Measurements from ENCODE around the gene ASH1L. TPM values are rescaled to one million over a fixed set of nuclear protein-coding genes. Genes with fewer than 3 reads are reported as not detected.
"Not testable (repeated sequence)": the region's sequence is repeated elsewhere in the genome, so short reads cannot be mapped to it uniquely, and the experiment has no call there.

Gene ASH1L
- total RNA-seq, 1 donor from 2014 or later, result 39.5 TPM

DNA sequence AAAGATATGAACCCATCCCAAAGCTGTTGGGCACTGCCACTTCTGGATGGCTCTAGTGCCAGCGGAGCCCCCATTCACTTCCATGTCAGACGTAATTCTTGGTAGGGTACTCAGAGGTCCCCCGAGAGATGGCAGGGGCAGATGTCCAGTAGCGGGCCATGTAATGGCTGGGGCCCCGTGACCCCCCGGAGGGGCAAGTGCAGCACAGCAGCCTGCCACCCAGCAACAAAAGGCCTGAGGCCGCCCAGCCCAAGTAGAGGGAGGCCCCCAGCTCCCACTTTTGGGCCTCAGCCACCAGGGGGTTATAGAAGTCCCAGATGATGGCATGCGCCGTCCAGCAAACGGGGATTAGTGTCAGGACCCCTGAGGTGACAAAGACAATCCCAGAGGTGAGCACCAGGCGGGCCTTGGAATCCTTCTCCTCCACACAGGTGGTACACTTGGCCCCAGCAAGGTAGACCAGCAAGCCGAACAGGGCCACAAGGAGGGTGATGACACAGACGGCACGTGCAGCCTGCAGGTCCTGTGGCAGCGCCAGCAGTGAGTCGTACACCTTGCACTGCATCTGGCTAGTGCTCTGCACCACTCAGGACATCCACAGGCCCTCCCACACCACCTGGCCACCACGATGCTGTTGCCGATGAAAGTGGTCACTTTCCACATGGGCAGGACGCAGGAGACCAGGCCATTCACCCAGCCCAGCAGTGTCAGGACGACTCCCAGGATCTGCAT, 28.1 kb upstream of the ASH1L start:
- not testable (repeated sequence) for H3K36me3 Mint-ChIP-seq (ENCODE audit: low read depth); H3K27me3 Mint-ChIP-seq (ENCODE audit: low read depth); H3K27ac Mint-ChIP-seq; H3K4me3 Mint-ChIP-seq (ENCODE audit: low read depth); H3K9me3 Mint-ChIP-seq; H3K4me1 Mint-ChIP-seq (ENCODE audit: low read depth); DNase-seq (ENCODE audit: low spot score)
- intact Hi-C loops (cut with micrococcal nuclease), result loop anchor here (5.0 kb wide), 1 partner anchor 338 kb away; no protein-coding TSS in a partner anchor

DNA sequence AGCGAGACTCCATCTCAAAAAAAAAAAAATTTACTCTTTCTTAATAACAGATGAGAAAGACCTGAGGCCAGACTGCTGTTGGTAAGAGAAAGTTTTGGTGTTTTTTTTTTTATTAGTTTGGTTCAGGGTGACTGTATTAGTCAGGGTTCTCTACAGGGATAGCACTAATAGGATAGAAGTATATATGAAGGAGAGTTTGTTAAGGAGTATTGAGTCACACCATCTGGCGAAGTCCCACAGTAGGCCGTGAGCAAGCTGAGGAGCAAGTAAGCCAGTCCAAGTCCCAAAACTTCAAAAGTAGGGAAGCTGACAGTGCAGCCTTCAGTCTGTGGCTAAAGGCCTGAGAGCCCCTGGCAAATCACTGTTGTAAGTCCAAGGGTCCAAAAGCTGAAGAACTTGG, 26.7 kb upstream of the ASH1L start:
- DNase-seq (ENCODE audit: low spot score), result not testable (repeated sequence)

DNA sequence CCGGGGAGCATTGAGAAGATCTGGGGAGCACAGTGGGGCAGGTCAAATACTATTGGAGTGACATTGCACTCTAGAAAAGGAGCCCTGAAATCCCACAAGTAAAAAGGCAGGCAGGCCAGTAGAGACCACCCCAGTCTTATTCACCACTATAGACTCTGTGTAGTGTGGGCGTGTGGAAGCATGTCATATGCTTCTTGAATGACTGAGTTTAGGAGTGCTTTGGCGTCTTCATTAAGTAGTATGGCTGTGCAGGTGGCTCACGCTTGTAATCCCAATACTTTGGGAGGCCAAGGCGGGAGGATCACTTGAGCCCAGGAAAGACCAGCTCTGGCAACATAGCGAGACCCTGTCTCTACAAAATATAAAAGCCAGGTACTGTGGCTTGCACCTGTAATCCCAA, 21.2 kb upstream of the ASH1L start:
- H3K27ac Mint-ChIP-seq; H3K4me1 Mint-ChIP-seq (ENCODE audit: low read depth); H3K4me3 Mint-ChIP-seq (ENCODE audit: low read depth); DNase-seq (ENCODE audit: low spot score); H3K27me3 Mint-ChIP-seq (ENCODE audit: low read depth); intact Hi-C loops (cut with micrococcal nuclease); H3K9me3 Mint-ChIP-seq; H3K36me3 Mint-ChIP-seq (ENCODE audit: low read depth): not testable (repeated sequence)

More for the DNA sequence above, 26.7 kb upstream of the ASH1L start:
- H3K9me3 Mint-ChIP-seq; intact Hi-C loops (cut with micrococcal nuclease); H3K4me1 Mint-ChIP-seq (ENCODE audit: low read depth); H3K4me3 Mint-ChIP-seq (ENCODE audit: low read depth); H3K27ac Mint-ChIP-seq; H3K27me3 Mint-ChIP-seq (ENCODE audit: low read depth); H3K36me3 Mint-ChIP-seq (ENCODE audit: low read depth): not testable (repeated sequence)

DNA sequence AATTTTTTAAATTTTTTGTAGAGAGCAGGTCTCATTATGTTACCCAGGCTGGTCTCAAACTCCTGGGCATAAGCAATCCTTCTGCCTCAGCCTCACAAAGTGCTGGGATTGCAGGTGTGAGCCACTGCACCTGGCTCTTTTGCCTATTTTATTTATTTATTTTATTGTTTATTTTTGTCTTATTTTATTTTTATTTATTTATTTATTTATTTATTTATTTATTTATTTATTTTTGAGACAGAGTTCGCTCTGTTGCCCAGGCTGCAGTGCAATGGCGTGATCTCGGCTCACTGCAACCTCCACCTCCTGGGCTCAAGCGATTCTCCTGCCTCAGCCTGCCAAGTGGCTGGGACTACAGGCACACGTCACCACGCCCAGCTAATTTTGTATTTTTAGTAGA, 13.0 kb upstream of the ASH1L start:
- peaks cover 10% of the 10 kb centered on the region for H3K36me3 Mint-ChIP-seq (ENCODE audit: low read depth)
- H3K27ac Mint-ChIP-seq; H3K4me3 Mint-ChIP-seq (ENCODE audit: low read depth); H3K27me3 Mint-ChIP-seq (ENCODE audit: low read depth); intact Hi-C loops (cut with micrococcal nuclease); H3K9me3 Mint-ChIP-seq; DNase-seq (ENCODE audit: low spot score); H3K4me1 Mint-ChIP-seq (ENCODE audit: low read depth): not testable (repeated sequence)

DNA sequence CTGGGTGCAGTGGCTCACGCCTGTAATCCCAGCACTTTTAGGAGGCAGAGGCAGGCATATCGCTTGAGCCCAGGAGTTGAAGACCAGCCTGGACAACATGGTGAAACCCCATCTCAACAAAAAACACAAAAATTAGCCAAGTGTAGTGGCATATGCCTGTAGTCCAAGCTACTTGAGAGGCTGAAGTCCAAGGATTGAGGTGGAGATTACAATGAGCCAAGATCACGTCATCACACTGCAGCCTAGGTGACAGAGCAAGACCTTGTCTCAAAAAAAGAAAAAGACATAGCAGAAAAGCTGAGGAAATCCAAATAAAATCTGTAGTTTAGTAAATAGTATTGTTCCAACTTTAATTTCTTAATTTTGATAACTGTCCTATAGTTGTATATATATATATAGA, 11.5 kb upstream of the ASH1L start:
- H3K27ac Mint-ChIP-seq, result no peak overlapping the region
- intact Hi-C loops (cut with micrococcal nuclease), result no loop called here
- H3K9me3 Mint-ChIP-seq, result no peaks in the 10 kb centered on the region
- H3K36me3 Mint-ChIP-seq (ENCODE audit: low read depth), result peaks cover 22% of the 10 kb centered on the region
- peaks cover 8% of the 10 kb centered on the region for H3K4me1 Mint-ChIP-seq (ENCODE audit: low read depth)
- no peaks in the 10 kb centered on the region for H3K27me3 Mint-ChIP-seq (ENCODE audit: low read depth)
- DNase-seq (ENCODE audit: low spot score), result no peak
- H3K4me3 Mint-ChIP-seq (ENCODE audit: low read depth), result no peak overlapping the region

DNA sequence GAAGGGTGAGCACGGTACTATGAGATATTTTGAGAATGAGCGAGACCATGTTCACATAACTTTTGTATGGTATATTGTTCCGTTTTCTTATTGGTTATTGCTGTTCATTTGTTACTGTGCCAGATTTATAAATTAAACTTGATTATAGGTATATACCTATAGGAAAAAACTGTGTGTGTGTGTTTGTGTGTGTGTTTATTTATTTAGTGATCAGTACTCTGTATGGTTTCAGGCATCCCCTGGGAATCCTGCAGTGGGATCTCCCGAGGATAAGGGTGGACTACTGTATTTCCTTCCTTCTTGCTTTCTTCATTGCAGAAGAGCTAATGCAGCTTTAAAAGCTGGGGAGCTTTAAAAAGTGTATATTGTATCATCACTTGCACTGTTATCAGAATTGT, 8.0 kb upstream of the ASH1L start:
- intact Hi-C loops (cut with micrococcal nuclease), result no loop called here
- Mint-ChIP-seq H3K9me3 (no peaks in the 10 kb centered on the region), H3K27ac (no peak overlapping the region), H3K27me3 (ENCODE audit: low read depth) (no peaks in the 10 kb centered on the region), H3K4me3 (ENCODE audit: low read depth) (no peak overlapping the region), H3K4me1 (ENCODE audit: low read depth) (peaks cover 10% of the 10 kb centered on the region), H3K36me3 (ENCODE audit: low read depth) (peaks cover 29% of the 10 kb centered on the region)
- no peak for DNase-seq (ENCODE audit: low spot score)

DNA sequence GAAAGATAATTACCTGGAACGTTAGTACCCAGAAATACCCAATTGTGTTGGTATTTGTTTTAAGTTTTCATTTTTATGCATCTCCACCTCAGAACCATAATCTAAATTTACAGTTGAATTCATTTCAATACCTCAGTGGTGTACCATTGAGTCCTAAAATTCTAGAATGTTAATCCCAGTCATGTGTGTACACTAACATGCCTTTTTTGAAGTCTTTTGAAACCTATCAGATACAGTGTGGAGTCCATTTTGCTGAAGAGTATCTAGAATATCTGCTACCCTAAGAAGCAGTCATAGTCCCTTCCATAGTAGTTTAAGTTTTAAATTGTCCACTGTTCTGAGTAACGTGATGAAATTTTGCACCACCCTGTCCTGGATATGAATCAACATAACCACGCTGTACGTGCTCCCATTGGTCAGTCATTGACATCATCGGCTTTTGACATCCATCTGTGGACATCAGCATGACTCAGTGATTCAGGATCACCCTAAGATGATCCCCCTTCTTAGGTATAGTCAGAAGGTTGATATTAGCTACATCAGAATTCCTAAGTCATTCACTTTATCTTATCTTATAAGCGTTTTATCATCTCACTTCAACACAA, 7.5 kb upstream of the ASH1L start:
- peaks cover 31% of the 10 kb centered on the region for H3K36me3 Mint-ChIP-seq (ENCODE audit: low read depth)
- intact Hi-C loops (cut with micrococcal nuclease), result no loop called here
- no peaks in the 10 kb centered on the region for H3K9me3 Mint-ChIP-seq
- peaks cover 7% of the 10 kb centered on the region for H3K4me1 Mint-ChIP-seq (ENCODE audit: low read depth)
- H3K4me3 Mint-ChIP-seq (ENCODE audit: low read depth), result no peak overlapping the region
- no peak for DNase-seq (ENCODE audit: low spot score)
- no peak overlapping the region for H3K27ac Mint-ChIP-seq
- no peaks in the 10 kb centered on the region for H3K27me3 Mint-ChIP-seq (ENCODE audit: low read depth)

DNA sequence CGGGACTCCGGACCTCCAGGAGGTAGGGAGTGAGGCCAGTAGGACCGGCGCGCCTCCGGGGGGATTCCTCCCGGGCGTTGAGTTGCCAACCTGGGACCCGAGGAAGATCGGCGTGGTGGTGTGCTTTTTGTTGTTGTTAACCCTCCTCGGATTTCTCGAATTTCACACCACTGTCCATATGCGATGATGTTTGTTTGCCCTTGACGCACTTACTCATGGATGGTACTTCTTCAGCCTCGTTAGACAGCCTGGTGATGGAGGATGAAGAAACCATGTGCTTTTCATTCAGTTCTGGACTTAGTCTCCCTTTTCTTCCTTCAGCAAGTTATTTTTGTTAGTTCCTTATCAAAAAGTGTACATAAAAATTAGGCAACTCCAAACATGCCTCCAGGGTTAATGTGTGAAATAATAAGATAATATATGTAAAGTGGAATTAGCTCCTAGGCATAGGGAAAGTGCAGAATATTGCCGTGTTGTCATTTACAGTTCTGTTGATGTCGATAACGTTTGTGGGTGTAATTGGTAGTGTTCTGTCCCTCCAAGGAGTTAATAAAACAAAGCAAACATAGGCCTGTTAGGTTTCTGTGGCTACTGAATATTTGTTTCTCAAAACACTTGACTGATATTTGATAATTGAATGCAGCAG, 897 bp upstream of the ASH1L start:
- not testable (repeated sequence) for H3K9me3 Mint-ChIP-seq; H3K27me3 Mint-ChIP-seq (ENCODE audit: low read depth); DNase-seq (ENCODE audit: low spot score)
- H3K27ac Mint-ChIP-seq, result peak overlapping the region; percentile 99
- H3K4me1 Mint-ChIP-seq (ENCODE audit: low read depth), result peaks cover 19% of the 10 kb centered on the region
- intact Hi-C loops (cut with micrococcal nuclease), result loop anchor here (1.0 to 2.0 kb wide), 2 partner anchors 27 to 125 kb away; partner anchors contain the start of genes DAP3 and YY1AP1
- H3K4me3 Mint-ChIP-seq (ENCODE audit: low read depth), result peak overlapping the region; percentile 99
- H3K36me3 Mint-ChIP-seq (ENCODE audit: low read depth), result peaks cover 31% of the 10 kb centered on the region

DNA sequence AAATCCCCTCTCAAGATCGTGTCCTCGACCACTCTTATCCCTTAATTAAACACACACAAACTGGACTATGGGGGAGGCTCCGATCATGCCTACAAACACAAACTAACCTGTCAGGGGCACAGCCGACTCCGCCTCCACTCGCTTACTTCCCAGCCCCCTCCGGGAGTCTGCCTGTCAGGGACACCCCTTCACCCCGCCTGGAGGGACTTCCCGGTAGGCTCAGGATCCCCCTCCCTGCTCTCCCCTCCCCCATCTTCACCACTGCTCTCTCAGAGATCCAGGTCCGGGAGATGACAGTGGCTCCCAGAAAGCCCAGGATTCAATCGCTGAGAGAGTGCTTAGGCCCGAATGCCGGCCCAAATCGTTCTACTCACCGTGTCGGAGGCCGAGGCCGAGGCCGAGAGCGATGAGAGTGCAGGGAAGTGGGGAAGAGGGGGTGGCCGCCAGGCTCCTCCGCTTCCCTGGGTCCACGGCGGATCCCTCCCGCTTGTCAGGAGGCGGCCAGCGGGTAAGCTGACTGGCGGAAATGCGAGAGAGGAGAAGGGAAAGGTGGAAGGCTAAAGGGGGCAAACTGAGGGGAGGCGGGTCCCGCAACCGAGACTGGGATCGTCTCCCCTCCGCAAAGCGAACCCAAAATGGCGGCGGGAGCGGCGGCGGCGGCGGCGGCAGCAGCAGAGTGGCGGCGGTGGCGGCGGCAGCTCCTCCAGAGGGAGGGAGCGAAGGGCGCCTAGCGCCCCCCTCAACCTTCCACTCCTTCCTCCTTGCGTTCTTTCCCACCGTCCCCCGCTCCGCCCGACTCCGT, 623 bp downstream of the ASH1L start:
- H3K9me3 Mint-ChIP-seq; H3K27me3 Mint-ChIP-seq (ENCODE audit: low read depth): not testable (repeated sequence)
- intact Hi-C loops (cut with micrococcal nuclease), result loop anchor here (2.0 kb wide), 1 partner anchor 127 kb away; the partner anchor contains the start of genes DAP3 and YY1AP1
- H3K36me3 Mint-ChIP-seq (ENCODE audit: low read depth), result peaks cover 35% of the 10 kb centered on the region
- DNase-seq (ENCODE audit: low spot score), result peak; percentile 50
- H3K4me3 Mint-ChIP-seq (ENCODE audit: low read depth), result peak overlapping the region; percentile 99
- H3K4me1 Mint-ChIP-seq (ENCODE audit: low read depth), result peaks cover 22% of the 10 kb centered on the region
- H3K27ac Mint-ChIP-seq, result peak overlapping the region; percentile 99

DNA sequence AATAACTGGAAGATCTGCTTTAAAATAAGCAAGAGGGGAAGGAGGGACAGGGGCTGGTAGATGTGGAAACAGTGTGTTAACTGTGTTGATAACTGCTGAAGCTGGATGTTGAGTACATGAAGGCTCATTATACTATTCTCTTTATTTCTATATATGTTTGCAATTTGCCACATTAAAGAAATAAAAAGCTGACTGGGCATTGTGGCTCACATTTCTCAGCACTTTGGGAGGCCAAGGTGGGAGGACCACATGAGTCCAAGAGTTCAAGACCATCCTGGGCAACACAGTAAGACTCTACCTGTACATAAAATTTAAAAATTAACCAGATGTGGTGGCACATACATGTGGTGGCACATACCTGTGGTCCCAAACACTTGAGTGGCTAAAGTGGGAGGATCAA, 6.7 kb downstream of the ASH1L start:
- no peak overlapping the region for H3K27ac Mint-ChIP-seq
- no peaks in the 10 kb centered on the region for H3K27me3 Mint-ChIP-seq (ENCODE audit: low read depth)
- no peak overlapping the region for H3K4me3 Mint-ChIP-seq (ENCODE audit: low read depth)
- DNase-seq (ENCODE audit: low spot score), result no peak
- peaks cover 44% of the 10 kb centered on the region for H3K36me3 Mint-ChIP-seq (ENCODE audit: low read depth)
- intact Hi-C loops (cut with micrococcal nuclease), result no loop called here
- H3K9me3 Mint-ChIP-seq, result no peaks in the 10 kb centered on the region
- peaks cover 19% of the 10 kb centered on the region for H3K4me1 Mint-ChIP-seq (ENCODE audit: low read depth)

DNA sequence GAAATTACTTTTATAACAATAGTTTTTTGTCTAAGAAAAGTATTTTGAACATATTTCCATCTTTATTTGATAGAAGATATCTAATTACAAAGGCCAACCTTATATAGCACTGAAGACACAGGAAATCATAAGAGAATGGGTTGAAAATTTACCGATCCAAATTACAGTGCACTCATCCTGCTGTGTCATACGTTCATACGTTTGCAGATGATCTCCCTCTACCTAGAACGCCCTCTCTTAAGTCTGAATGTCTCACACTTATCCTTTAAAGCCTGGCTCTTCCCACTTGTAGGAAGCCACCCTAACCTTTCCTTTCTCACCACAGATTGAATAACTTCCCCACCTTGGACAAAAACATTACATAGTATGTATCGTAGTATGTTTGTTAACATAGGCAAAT, 9.3 kb downstream of the ASH1L start:
- no peak for DNase-seq (ENCODE audit: low spot score)
- Mint-ChIP-seq H3K4me3 (ENCODE audit: low read depth) (no peak overlapping the region), H3K36me3 (ENCODE audit: low read depth) (peaks cover 40% of the 10 kb centered on the region), H3K27ac (no peak overlapping the region), H3K4me1 (ENCODE audit: low read depth) (peaks cover 15% of the 10 kb centered on the region), H3K27me3 (ENCODE audit: low read depth) (no peaks in the 10 kb centered on the region), H3K9me3 (no peaks in the 10 kb centered on the region)
- intact Hi-C loops (cut with micrococcal nuclease), result no loop called here

DNA sequence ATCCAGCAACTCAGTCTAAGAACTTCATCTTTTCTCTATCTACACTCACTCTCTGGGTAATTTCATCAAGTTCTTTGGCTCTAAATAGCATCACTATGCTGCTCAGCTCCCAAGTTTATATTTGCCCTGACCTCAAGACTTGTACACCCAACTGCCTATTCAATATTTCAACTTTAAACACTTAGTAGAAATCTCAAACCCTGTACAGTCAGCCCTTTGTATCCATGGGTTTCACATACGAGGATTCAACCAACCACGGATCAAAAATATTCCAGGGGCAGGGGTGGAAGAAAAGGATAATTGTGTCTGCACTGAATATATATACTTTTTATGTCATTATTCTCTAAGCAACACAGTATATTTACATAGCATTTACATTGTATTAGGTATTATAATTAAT, 13.9 kb downstream of the ASH1L start:
- Mint-ChIP-seq H3K27me3 (ENCODE audit: low read depth) (no peaks in the 10 kb centered on the region), H3K36me3 (ENCODE audit: low read depth) (peaks cover 29% of the 10 kb centered on the region), H3K4me1 (ENCODE audit: low read depth) (peaks cover 19% of the 10 kb centered on the region), H3K27ac (no peak overlapping the region), H3K9me3 (no peaks in the 10 kb centered on the region), H3K4me3 (ENCODE audit: low read depth) (no peak overlapping the region)
- DNase-seq (ENCODE audit: low spot score), result no peak
- intact Hi-C loops (cut with micrococcal nuclease), result no loop called here

All from activated T-helper 2 cell treated with anti-CD3 and anti-CD28 coated beads, Interferon-gamma antibody, Interleukin-2, Interleukin-4, amounts not matched to agents 10 μg/mL and 5 μg/mL and 100 μg/mL, durations not matched to agents 14 hours and 24 hours and 36 hours (primary cell).